DND-41 (cell line): ENCODE measurements around the gene SLC40A1.

Source experiments
- ATAC-seq: fragments of 200-7000 bp; cut with Tn5 transposase; 3 replicates; pipeline ENCODE4 v1.9.1; 2021; ENCODE audit warnings: low read depth; ENCODE audit not compliant: insufficient read depth
- DNase-seq: peaks from one replicate; pipeline ENCODE4 v3.0.0-alpha.2; 2020
- H2AFZ ChIP-seq: 2 replicates; pipeline ENCODE4 v1.6.0; 2012; ENCODE audit warnings: low read depth, low read length
- H3K27ac ChIP-seq: 2 replicates; pipeline ENCODE4 v1.5.1; 2012; ENCODE audit warnings: low read length, inconsistent platforms
- H3K27me3 ChIP-seq: fragments of 200-600 bp; sonication (generic); 2 replicates; pipeline ENCODE4 v1.6.0; 2012; ENCODE audit warnings: low read length, mild to moderate bottlenecking, inconsistent platforms; ENCODE audit not compliant: insufficient read depth, poor library complexity
- H3K36me3 ChIP-seq: 2 replicates; pipeline ENCODE4 v1.5.1; 2012; ENCODE audit warnings: low read length, inconsistent platforms; ENCODE audit not compliant: insufficient read depth
- H3K4me1 ChIP-seq: 2 replicates; pipeline ENCODE4 v1.5.1; 2012; ENCODE audit warnings: mild to moderate bottlenecking, low read length; ENCODE audit not compliant: insufficient read depth
- H3K4me2 ChIP-seq: 2 replicates; pipeline ENCODE4 v1.6.0; 2012; ENCODE audit warnings: mild to moderate bottlenecking, moderate library complexity, low read length, inconsistent platforms; ENCODE audit not compliant: insufficient read depth
- H3K4me3 ChIP-seq, 2 experiments: fragments of 200-600 bp in 1 of 2; shearing (Covaris generic) in 1 of 2; 2 replicates each; pipeline ENCODE4 v1.5.1; 2012 to 2016; ENCODE audit warnings: inconsistent platforms in 2 of 2, low read length in 2 of 2, mild to moderate bottlenecking in 2 of 2, low read depth in 1 of 2, moderate library complexity in 1 of 2
- H3K79me2 ChIP-seq: 2 replicates; pipeline ENCODE4 v1.6.0; 2012; ENCODE audit warnings: low read length, inconsistent platforms; ENCODE audit not compliant: insufficient read depth
- H3K9ac ChIP-seq: 2 replicates; pipeline ENCODE4 v1.6.0; 2012; ENCODE audit warnings: low read depth, mild to moderate bottlenecking, inconsistent platforms, low read length, moderate library complexity
- H3K9me3 ChIP-seq: 2 replicates; pipeline ENCODE4 v1.5.1; 2012; ENCODE audit warnings: low read length, moderate library complexity, mild to moderate bottlenecking, inconsistent platforms; ENCODE audit not compliant: insufficient read depth, severe bottlenecking
- H4K20me1 ChIP-seq: 2 replicates; pipeline ENCODE4 v1.6.0; 2012; ENCODE audit warnings: low read length; ENCODE audit not compliant: insufficient read depth
- CTCF ChIP-seq: IDR thresholded peaks from 2 replicates; pipeline ENCODE4 v1.5.1; 2012; ENCODE audit warnings: borderline replicate concordance, low read length, moderate library complexity, mild to moderate bottlenecking; ENCODE audit not compliant: poor library complexity, severe bottlenecking; ENCODE audit errors: extremely low read depth
- EZH2 ChIP-seq: IDR thresholded peaks from 3 replicates; pipeline ENCODE4 v1.6.1; 2012; ENCODE audit warnings: borderline replicate concordance, low read depth, mild to moderate bottlenecking, moderate library complexity, low read length, inconsistent platforms; ENCODE audit not compliant: severe bottlenecking

SLC40A1 gene

GRCh38 chr2:189621781-189622180 lies 41.2 kb upstream of the SLC40A1 start:
- no peaks in the 10 kb centered on the region for H4K20me1 ChIP-seq
- H3K27ac ChIP-seq = no peak overlapping the region
- no peaks in the 10 kb centered on the region for H3K27me3 ChIP-seq
- no peaks in the 10 kb centered on the region for H3K4me1 ChIP-seq
- ATAC-seq (no peak), DNase-seq (no peak)
- H2AFZ ChIP-seq = no peak overlapping the region
- H3K9me3 ChIP-seq = no peaks in the 10 kb centered on the region
- no peak overlapping the region for H3K9ac ChIP-seq
- TF ChIP-seq EZH2 = no peak
- TF ChIP-seq CTCF = no peak
- H3K79me2 ChIP-seq = no peaks in the 10 kb centered on the region
- H3K4me2 ChIP-seq = no peak overlapping the region
- no peaks in the 10 kb centered on the region for H3K36me3 ChIP-seq
- H3K4me3 ChIP-seq = no peak overlapping the region

GRCh38 chr2:189618197-189618596 lies 37.6 kb upstream of the SLC40A1 start:
- Histone ChIP-seq H3K9ac (no peak overlapping the region), H3K9me3 (no peaks in the 10 kb centered on the region), H2AFZ (no peak overlapping the region), H3K4me3 (no peak overlapping the region), H3K27me3 (no peaks in the 10 kb centered on the region), H3K27ac (no peak overlapping the region), H3K4me2 (no peak overlapping the region), H3K4me1 (no peaks in the 10 kb centered on the region), H4K20me1 (no peaks in the 10 kb centered on the region), H3K36me3 (no peaks in the 10 kb centered on the region), H3K79me2 (no peaks in the 10 kb centered on the region)
- DNase-seq (no peak), ATAC-seq (no peak)
- TF ChIP-seq EZH2 = no peak
- no peak for TF ChIP-seq CTCF

GRCh38 chr2:189614585-189614984 lies 34.0 kb upstream of the SLC40A1 start:
- Histone ChIP-seq H2AFZ (no peak overlapping the region), H3K27ac (no peak overlapping the region), H4K20me1 (no peaks in the 10 kb centered on the region), H3K9ac (no peak overlapping the region), H3K9me3 (no peaks in the 10 kb centered on the region), H3K79me2 (no peaks in the 10 kb centered on the region), H3K4me3 (no peak overlapping the region), H3K4me2 (no peak overlapping the region), H3K36me3 (no peaks in the 10 kb centered on the region), H3K27me3 (no peaks in the 10 kb centered on the region), H3K4me1 (no peaks in the 10 kb centered on the region)
- no peak for DNase-seq
- ATAC-seq = no peak
- no peak for TF ChIP-seq CTCF

GRCh38 chr2:189613650-189614420 lies 33.2 kb upstream of the SLC40A1 start:
- TF ChIP-seq EZH2 (no peak), CTCF (no peak)
- Histone ChIP-seq H3K9ac (no peak overlapping the region), H3K36me3 (no peaks in the 10 kb centered on the region), H4K20me1 (no peaks in the 10 kb centered on the region), H2AFZ (no peak overlapping the region), H3K27ac (no peak overlapping the region), H3K4me2 (no peak overlapping the region), H3K9me3 (no peaks in the 10 kb centered on the region), H3K4me1 (no peaks in the 10 kb centered on the region), H3K27me3 (no peaks in the 10 kb centered on the region), H3K4me3 (no peak overlapping the region), H3K79me2 (no peaks in the 10 kb centered on the region)
- ATAC-seq = no peak
- DNase-seq = no peak
